ENCODE results near the gene IFIH1.

Gene IFIH1

DNA sequence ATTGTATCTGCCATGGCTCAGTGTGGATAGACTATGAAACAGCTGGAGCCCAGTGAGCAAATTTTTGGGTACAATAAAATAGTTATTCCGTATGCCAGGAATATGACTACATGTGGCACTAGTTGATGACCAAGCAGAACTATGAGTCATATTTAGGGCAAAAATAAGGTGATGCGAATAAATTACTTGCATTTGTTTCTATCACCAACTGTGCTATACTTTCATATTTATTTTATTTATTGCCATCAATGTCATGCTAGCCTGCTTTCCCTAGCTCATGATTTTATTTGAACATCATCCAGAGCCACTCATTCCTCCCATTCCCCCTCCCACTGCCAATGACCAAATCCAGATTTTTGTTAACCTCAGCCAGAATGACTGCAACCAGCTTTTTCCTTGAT lies 61.9 kb downstream of the IFIH1 start:
- DNase-seq = peak; percentile 23

DNA sequence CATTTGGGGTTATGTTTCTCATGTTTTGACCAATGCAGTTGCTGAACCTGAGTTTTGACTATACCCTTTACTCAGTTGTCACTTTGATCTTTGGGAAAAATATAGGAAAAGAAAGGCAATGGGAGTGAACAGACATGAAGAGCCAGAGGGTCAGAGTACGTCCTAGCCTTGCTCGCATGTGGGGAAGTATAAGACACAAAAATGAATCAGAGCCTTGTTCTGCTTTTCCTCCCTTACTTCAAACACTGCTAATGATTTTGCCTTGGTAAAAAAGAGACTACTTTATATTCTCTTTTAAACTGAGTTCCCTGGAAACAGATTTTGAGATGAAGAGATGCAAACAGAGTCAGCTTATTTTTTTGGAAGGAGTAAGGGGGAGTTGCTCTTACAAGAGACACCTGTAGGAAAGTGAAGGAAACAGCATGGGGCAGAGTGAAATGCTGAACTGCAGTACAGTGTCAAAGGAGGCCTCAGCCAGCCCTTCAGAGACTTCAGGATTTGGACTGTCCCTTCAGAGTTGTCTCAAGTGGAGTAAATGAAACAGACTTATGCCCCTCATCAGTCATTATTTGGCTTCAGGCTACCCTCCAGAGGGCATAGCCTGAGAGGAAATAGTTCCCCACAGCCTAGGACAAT lies 64.1 kb downstream of the IFIH1 start:
- DNase-seq = no peak

DNA sequence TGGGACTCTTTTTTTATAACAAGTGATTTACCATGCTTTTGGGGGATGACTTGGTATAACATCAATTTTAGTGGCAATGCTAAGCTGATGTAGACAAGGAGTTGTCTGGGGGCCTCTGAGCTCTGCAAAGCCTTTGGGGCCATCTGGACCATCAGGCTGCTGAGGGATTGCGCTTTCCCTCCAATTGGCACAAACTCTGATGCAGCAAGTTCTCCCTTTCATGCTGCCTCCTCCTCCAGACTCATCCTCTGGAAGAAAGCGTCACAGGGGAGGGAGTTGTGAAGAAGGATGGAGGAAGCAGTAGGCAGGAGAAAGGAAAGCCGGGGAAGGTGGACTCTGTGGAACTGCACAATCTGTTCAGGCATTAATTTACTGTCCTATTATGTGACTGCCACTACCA lies 65.0 kb downstream of the IFIH1 start:
- no peak for DNase-seq

DNA sequence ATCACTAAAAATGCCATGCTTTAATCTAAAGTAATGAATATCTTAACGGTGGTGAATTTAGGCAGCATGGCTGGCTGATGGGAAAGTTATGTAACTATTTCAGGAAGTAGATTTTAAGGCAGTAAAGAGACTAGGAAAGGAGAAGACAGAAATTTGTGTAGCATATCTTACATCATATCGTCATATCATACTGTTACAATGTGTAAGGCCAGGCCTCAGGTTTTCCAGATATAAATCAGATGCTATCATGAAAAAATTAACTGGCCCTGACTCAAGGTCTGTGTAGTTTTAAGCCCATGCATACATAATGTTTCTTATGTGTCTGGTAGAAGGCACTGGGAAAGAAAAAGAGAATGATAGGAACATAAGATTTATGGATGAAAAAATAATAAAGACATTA lies 66.3 kb downstream of the IFIH1 start:
- DNase-seq = no peak

DNA sequence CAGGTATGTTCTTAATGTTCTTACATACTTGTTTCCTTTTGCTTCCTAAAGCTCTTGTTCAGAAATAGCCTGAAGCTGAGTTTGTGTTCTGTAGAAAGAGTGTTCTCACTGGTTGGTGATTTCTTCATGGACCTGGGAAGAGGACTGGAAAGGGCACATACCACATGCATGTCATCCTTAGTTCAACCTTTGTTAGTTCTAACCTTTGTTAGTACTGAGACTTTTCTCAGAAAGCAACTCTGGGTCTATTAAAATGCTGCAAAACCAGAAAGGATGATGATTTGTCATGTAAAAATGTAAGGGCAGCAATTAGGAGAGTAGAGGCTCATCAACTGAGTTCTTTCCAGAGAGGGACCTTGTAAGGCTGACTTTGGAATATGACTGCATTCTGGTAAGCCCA lies 72.7 kb downstream of the IFIH1 start:
- DNase-seq = peak; percentile 86

DNA sequence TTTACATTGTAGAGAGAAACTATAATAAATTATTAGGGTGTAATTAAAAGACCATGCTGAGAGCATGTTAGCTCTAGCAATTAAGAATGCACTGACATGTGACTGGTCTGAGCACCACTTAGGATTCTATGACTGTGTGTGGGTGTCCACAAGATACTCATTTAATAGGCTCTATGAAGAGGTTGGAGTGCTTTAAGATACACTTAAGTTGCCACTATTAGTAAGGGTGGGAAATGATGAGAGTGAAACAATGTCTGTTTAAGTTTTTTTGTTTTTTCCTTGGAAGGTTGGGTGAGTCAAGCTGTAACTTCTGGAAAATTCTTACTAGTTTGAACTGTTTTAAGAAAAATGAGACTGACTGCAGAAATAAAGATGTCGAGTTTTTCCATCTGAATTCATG lies 73.4 kb downstream of the IFIH1 start:
- DNase-seq = peak; percentile 31

DNA sequence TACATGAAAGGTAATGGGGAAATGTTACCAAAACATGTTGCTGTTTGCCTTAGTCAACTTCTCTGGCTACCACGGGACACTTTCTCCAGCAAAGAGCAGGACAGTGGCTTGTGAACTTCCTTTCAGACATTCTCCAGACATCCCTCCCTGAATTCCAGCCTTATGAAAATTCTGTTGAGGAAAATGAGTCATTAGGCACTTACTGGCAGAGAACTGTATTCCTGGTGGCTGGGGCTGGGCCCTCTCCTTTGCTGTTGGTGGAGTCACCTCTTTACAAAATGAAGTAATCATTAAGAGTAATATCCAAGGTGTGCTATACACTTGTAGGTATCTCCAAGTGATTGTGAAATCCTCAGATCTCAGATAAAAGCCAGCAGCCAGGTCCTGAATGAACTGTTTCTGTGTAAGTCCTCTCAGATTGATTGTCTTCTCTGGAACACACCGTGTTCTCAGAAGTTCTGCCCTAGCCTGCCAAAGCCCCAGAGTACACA lies 73.9 kb downstream of the IFIH1 start:
- DNase-seq = peak; percentile 93

DNA sequence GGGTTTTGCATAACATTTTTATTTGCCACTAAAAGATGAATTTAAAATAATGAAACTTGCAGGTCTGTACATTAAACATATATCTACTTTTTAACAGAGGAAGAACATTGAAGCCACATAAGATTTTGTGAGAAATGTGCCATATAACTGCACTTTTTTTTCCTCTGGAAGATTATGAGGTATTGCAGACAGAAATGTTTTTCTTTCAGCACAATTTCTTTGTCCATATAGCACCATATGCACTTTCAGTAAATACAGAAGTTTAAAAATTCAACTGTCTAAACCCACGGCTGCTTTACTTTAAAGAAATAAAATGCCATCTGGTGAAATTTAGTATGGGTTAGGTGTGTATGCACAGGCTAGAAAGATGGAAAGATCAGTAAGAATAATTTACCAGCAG lies 74.8 kb downstream of the IFIH1 start:
- DNase-seq = no peak

DNA sequence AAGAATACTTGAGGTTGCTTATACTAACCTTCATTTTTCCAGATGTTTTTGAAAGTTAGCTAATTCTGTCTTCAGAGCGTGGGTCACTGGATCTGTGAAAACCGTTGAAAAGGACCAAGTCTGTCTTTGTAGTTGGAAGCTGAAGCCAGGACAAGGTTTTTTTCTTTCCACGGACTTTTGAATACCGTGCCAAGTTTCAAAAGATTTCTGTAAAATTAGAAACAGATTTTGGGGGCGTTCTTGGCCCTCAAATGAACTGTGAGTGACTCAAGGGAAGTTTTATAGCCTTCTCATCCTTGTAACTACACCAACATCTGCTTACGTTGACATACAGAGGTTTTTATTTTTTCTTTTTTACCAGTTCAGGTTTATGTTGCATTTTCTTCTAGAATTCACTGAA lies 75.2 kb downstream of the IFIH1 start, which contains the start of gene FAP:
Gene FAP (minus strand): TSS at position 152 of the 400 bp plus-strand sequence. CDS start 118 bp downstream, at position 34.
- peak; percentile 87 for DNase-seq

DNA sequence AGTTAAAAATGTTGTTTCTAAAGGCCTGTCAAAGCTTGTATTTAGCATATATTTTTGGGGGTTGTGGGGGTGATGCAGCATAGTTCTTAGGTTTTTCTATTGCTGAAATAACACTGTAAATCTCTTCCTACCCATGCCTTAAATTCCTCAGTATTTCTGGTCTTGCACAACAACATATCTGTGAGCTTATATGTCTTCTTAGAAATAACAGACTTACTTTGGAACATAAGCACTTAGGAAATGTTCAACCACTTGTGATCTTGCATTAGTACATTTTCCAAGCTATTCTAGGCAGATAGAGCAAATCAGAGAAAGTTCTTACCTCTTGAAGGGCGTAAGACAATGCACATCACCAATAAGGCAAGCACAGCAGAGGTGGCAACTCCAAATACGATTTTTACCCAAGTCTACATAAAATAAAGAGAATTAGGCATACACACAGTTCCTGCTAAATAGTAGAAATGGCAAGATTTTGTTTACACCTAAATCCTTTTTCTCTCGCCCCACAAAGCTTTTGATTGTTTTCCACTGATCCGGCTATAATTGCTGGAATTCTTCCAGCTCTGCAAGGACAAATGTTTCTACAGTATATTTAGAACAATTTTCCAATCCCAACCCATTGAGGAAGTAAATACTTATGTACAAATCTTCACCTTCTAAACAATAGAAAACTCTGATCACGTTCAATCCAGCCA lies 75.8 kb downstream of the IFIH1 start:
- peak; percentile 74 for DNase-seq

DNA sequence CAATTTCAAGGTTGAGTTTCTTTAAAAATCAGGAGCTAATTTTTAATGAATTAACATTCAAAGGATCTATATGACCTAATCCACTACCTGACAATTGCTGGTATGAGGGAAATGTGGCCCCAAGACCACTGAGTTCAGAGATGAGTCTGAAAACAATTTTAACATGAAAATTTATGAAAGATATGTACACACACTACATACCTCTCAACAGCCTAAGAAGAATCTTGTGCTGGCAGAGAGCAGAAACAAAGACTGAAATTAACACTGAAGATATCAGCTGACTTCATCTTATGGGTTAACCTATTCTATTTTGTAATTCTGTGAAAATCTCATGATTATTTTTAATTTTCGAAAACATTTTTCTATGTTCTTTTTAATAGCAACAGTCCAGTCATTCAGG lies 76.9 kb downstream of the IFIH1 start:
- no peak for DNase-seq

DNA sequence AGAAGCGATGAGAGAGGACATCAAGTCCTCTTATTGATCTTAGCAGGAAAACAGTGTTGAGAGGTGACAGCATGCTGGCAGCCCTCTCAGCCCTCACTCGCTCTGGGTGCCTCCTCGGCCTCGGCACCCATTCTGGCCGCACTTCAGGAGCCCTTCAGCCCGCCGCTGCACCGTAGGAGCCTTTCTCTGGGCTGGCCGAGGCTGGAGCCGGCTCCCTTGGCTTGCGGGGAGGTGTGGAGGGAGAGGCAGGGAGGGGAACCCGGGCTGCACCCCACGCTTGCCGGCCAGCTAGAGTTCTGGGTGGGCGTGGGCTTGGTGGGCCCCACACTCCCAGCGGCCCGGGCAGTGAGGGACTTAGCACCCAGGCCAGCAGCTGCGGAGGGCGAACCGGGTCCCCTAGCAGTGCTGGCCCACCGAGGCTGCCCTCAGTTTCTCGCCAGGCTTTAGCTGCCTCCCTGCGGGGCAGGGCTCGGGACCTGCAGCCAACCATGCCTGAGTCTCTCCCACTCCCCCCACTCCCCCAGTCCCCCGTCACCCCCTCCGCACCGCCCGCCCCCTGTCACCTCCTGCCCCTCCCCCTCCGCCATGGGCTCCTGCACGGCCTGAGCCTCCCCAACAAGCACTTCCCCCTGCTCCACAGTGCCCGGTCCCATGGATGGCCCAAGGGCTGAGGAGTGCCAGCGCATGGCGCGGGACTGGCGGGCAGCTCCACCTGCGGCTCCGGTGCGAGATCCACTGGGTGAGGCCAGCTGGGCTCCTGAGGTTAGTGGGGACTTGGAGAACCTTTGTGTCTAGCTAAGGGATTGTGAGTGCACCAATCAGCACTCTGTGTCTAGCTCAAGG lies 83.6 kb downstream of the IFIH1 start:
- DNase-seq = no peak

DNA sequence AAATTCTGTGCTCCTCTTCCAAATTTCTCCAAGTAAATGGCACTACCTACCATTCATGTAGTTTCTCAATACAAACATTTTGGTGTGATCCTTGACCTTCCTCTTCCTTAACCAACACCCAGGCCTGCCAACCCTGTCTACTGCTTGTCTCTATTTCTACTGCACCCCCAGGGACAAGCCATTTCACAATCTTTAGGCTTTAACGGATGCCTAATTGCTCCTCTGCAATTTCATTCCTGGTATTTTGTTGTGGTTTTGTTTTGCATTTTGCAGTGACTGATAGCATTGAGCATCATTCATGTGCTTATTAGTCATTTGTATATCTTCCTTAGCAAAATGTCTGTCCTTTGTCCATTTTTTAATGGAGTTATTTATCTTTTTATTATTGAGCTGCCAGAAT lies 85.3 kb downstream of the IFIH1 start:
- peak; percentile 87 for DNase-seq

DNA sequence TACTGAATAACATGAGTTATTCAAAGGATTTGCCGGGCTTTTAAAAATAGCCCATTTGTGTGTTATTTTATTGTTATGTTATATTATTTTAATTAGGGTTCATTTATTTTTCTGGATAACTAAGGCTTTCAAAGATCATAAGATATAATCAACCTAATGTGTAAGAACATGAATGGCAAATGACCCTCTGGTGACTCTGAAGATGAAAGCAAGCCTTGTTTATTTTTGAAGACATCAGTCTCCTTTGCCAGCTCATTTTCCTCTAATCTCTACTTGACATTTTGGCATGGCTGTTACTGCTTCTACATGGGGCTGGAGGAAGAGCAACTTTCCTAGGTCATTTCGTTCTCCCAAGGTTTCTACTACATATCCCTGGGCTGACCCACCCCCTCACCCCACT lies 85.8 kb downstream of the IFIH1 start:
- DNase-seq = no peak

DNA sequence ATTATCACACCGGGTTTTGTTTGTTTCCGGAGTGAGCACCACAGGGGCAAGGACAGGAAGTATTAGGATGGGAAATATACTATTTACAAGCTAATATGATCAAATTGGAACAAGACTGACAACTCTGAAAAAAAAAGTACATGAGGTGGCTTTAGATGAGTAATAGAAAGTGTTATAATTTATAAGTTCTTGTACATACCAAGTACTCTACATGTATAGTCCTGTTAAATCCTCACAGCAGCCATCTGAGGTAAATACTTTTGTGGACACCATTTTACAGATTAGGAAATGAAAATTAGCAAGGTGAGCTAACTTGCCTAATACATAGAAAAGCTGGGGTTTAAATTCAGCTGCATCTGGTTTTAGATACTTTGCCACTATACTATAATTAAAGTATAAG lies 86.5 kb downstream of the IFIH1 start:
- no peak for DNase-seq

DNA sequence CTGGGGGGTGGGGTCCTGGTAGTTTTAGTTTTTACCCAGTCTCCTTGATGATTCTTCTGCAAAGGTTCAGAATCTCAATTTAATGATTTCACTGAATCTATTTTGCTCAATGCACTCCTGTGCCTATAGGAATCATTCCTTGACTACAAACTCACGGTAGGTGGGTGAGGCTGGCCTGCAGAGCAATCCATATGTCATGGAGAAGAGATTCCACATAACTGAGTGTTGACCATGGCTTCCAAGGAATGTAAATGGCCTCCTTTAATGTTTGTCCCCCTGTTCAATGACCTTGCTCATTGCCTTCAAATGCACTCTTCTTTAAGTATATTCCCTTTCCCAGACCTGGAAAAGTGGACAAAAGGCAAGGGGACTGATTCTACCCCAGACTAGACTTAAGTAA lies 87.7 kb downstream of the IFIH1 start:
- no peak for DNase-seq

DNA sequence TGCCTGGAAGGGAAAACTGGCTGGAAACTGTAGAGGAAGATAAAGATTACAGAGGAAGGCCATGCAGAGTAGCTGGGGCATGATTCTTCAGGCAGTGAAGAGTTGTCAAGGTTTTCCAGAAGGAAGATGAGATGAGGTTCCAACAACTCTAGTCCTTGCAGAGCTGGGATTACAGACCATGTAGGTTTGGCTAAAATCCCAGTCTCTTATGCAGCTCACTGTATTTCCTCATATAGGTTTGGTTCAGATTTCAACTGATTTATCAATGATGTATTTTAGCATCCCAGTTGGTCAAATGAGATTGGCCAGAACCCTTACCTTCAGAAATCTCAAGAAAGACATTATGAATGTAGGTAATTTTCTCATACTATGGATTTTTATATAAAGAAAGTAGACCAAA lies 91.6 kb downstream of the IFIH1 start:
- DNase-seq = no peak

DNA sequence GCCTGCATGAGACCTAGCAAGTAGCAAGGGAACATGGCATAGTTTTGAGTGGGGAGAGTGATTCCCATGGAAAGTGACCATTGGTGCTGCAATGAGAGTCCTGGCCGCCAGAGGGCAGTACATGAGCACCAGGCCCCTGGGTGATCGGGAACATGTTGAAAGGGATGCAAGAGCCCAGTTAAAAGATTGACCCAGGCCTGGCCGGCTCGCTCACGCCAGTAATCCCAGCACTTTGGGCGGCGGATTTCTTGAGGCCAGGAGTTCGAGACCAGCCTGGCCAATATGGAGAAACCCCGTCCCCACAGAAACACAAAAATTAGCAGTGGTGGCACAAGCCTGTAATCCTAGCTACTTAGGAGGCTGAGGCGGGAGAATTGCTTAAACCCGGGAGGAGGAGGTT lies 97.4 kb downstream of the IFIH1 start:
- DNase-seq = peak; percentile 67

DNA sequence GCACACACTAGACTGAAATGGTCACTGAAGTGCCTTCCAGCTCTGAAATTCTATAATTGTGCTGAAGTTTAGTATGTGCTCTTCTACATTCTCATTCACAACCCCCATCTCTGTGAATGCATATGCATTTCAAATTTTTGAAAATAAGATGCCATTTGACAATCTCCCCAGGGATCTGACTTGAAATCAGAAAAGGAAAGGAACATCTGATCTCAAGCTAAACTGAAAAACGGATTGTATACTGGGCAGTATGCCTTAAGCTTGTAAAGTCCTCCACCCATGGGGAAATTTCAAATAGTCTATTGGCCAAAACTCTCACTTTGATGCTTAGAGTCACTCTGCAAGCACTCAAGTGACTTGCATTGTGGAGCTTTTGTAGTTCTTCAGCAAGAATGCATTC lies 98.1 kb downstream of the IFIH1 start:
- DNase-seq = no peak

DNA sequence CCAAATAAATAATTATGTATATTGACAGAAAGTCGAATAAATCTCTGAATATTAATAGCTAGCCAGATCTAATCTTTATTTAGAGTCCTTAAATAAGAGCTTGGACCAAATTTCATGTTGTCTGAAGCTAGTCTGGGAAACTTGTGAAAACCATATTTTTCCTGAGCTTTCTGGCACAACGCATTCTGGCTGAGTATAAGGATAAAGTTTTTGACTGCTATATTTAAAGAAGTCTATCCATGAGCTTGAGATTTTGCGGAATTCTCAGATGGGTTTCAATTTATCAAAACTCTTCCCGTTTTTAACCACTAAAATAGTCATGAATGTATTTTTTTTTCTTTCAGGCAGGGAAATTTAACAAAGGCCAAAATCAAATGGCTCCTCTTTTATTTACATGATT lies 99.1 kb downstream of the IFIH1 start:
- no peak for DNase-seq

DNA sequence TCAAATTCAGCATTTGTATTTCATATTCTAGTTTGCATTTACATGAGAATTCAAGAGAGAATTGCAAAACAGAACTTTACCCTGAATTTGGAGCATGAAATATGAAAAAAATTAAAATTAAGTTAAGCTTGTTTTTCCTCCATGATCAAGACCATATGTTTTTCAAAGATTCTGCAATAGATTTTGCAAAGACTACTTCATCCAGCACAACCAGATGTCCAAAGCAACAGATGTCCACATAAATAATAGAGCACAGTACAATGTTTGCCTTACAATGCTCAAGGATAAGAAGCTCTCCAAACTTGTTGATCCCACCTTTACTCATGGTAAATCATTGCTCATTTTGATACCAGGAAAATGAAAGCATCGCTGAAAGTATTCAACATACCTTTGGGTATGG lies 100.9 kb downstream of the IFIH1 start:
- no peak for DNase-seq

All from EL (cell line).